HuH-7 (cell line): Measurements from ENCODE around the gene NISCH.
"Not testable (repeated sequence)": the region's sequence is repeated elsewhere in the genome, so short reads cannot be mapped to it uniquely, and the experiment has no call there.

ENCODE experiments used
- DNase-seq: peaks from one replicate; pipeline ENCODE4 v3.0.0; 2011; ENCODE audit warnings: low spot score

The NISCH gene

GRCh38 chr3:52515192-52515591, 59.8 kb downstream of the NISCH start:
- no peak for DNase-seq

DNA sequence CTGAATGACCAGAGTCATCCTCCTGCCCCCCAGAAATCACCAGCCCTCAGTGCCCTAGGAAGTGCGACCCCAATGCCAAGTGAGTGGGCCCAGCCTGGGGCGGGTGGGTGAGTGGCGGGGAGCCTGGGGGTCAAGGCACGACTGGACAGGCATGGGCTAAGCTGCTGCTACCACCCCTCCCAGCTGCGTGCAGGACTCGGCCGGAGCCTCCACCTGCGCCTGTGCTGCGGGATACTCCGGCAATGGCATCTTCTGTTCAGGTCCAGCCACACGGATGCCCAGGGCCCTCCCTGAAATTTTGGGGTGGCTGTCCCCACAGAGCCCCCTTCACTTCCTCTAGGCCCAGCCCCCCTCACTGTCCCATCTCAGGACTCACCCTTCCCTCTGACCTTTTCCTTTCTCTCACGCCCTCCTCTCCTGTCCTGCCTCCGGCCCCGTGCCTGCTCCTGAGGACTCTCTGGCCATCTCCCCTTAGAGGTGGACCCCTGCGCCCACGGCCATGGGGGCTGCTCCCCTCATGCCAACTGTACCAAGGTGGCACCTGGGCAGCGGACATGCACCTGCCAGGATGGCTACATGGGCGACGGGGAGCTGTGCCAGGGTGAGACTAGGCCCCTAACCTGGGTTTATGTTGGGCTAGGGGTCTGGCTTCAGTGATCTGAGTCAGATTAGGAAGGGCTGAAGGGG, 61.2 kb downstream of the NISCH start:
- no peak for DNase-seq

- DNase-seq, result no peak
Measured at GRCh38 chr3:52517796-52518722, 62.7 kb downstream of the NISCH start.

GRCh38 chr3:52518723-52519444, 63.5 kb downstream of the NISCH start:
- DNase-seq, result no peak

- DNase-seq, result no peak
Measured at GRCh38 chr3:52519445-52520140, 64.2 kb downstream of the NISCH start.

DNA sequence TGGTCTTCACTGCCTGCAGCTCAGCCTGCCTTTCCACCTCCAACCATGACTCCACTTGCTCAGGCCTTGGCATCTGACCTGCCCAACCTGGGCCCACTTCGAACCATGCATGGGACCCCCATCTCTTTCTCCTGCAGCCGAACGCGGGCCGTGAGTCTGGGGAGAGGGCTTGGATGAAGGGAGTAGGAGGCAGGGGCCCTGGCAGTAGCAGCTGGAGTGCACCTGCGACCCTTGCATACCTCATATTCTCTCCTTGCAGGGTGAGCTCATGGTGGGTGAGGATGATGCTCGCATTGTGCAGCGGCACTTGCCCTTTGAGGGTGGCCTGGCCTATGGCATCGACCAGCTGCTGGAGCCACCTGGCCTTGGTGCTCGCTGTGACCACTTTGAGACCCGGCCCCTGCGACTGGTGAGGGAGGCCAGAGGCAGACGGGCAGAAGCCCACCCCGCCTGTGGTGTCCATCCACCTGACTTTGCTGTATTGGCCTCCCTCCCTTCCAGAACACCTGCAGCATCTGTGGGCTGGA, 64.8 kb downstream of the NISCH start:
- no peak for DNase-seq

- DNase-seq, result no peak
Measured at GRCh38 chr3:52520716-52521487, 65.5 kb downstream of the NISCH start.

DNA sequence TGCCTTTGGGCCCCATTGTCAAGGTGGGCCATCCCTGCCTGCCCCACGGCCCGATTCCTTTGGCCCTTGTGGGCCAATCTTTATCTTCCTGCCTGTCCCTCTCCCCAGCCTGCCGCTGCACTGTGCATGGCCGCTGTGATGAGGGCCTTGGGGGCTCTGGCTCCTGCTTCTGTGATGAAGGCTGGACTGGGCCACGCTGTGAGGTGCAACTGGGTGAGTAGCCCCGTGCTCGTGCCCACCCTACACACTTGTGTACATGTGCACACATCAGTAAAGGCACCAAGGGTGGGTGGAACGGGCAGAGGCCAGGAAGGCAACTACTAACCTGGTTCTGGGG, 66.1 kb downstream of the NISCH start:
- DNase-seq, result no peak

- no peak for DNase-seq
Measured at GRCh38 chr3:52521881-52522650, 66.7 kb downstream of the NISCH start.

GRCh38 chr3:52522651-52523251, 67.3 kb downstream of the NISCH start:
- no peak for DNase-seq

DNA sequence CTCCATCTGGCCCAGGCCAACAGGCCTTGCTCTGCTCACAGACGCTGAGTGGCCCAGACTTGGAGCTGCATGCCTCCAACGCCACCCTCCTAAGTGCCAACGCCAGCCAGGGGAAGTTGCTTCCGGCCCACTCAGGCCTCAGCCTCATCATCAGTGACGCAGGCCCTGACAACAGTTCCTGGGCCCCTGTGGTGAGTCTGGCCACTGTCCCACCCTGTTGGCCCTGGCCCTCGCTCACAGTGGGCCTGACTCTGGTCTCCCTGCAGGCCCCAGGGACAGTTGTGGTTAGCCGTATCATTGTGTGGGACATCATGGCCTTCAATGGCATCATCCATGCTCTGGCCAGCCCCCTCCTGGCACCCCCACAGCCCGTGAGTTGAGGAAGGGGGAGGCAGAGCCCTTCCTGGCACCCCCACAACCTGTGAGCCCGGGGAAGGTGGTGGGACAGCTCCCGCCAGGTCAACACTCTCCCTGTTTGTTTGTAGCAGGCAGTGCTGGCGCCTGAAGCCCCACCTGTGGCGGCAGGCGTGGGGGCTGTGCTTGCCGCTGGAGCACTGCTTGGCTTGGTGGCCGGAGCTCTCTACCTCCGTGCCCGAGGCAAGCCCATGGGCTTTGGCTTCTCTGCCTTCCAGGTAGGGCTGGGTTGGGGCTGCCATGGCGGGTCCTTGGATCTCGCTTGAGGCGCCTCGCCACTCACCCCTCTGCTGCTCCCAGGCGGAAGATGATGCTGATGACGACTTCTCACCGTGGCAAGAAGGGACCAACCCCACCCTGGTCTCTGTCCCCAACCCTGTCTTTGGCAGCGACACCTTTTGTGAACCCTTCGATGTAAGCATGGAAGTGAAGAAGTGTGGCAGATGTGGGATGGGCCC, 68.2 kb downstream of the NISCH start:
- no peak for DNase-seq

DNA sequence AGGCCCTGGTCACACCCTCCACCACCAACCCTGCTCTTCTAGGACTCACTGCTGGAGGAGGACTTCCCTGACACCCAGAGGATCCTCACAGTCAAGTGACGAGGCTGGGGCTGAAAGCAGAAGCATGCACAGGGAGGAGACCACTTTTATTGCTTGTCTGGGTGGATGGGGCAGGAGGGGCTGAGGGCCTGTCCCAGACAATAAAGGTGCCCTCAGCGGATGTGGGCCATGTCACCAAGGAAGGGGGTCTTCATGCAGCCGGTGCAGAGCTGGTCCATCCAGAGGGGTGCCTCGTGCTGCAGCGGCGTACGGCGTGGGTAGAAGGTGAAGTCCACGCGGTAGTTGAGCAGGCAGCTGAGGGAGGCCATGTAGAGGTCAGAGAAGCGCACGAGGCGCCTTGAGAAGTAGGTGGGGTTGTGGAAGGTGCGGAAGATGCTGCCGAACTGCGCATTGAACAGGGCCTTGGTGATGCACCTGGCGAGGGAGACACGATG, 68.9 kb downstream of the NISCH start:
- no peak for DNase-seq

DNA sequence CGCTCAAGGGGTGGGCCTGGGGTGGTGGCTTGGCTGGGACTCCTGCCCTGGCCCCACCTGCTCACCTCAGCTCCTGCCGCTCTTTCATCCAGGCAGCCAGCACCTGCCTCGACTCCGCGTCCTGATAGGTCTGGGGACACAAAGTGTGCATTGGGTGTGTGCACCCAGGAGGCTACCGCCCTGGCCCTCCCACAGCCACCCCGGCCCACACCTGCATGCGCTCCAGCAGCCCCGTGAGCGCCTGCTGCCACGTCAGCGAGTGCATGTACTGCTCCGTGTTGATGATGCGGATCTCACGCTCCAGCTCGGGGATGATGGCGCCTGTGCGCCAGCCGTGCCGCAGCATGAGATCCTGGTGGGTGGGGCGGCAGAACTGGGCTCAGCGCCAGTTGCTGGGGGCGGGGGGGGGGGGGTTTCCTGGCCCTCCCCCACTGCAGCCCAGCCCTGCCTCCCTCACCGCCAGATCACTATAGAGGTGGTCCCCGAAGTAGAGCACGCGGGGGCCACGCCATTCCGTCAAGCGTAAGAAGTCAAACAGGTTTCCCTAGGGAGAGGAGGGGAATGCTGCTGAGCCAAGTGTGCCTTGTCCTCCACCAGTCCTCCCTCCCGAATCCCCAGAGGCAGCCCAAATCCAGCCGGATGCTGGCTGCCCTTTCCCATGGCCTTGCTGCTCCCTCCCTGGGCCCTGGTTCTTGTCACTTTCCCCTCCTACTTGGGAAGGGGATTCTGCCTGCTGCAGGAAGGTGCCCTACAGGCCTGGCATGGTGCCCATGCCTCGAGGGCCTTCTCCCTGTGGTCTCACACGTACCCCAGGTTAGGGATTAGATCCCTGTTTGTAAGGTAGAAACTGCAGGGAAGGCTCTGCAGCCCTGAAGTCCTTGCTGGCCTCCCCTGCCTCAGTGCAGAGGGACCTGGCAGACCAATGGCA, 69.6 kb downstream of the NISCH start:
- no peak for DNase-seq

DNA sequence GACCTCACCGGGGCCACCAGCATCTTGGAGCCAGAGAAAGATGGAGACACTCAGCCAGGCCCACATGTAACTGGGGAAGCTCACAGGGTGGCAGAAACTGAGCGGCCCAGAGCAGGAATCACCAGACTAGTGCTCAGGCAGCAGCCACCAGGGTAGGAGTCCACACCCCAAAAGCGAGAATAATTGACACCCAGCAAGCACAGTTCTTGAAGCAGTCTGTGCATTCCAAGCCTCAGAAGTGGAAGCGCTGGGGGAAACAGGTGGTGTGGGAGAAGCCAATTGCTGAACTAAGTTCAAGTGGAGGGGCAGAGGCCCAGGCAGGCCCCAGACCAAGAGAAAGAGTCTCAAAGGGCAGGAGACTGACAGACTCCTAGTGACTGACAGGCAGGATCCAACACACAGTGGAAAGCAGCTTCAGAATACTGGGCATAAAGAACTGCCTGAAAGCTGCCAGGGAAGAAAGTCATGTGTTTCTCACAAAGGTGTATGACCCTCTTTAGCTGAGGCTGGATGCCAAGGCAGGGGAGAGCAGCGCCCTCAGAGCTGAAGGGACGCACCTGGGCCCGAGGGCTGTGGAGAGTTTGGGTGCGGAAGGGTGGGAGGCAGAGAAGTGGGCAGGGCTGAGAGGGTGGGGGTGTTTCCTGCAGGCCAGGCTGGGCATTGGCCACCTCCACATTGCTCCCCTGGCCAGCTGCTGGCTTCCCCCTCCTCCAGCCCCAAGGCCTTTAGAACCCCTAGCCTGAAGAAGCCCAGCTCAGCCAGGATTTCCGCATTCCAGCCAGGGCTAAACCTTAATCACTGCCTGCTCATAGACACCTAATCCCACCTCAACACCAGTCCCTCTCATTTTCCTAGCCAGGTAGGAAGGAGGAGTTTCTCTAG, 70.5 kb downstream of the NISCH start:
- no peak for DNase-seq

GRCh38 chr3:52526671-52527038, 71.3 kb downstream of the NISCH start:
- DNase-seq, result not testable (repeated sequence)

- no peak for DNase-seq
Measured at GRCh38 chr3:52527039-52527731, 71.8 kb downstream of the NISCH start.
